ENCODE results near the gene FBXL16. TPM values are rescaled to one million over a fixed set of nuclear protein-coding genes. Genes with fewer than 3 reads are reported as not detected.

The FBXL16 gene
- total and polyA plus RNA-seq, 8 donors, result 0.60 to 17.7 (median 2.3) TPM

- intact Hi-C loops (cut with DNase I), result no loop called here
- Histone ChIP-seq H3K27ac (peak overlapping the region; percentile 74 to 87 (median 82)), H3K27me3 (no peaks in the 10 kb centered on the region), H3K4me1 (peaks cover 9 to 29% (median 24%) of the 10 kb centered on the region in 3 donors), H3K9me3 (no peaks in the 10 kb centered on the region), H3K4me3 (peak overlapping the region; percentile 51 to 93 (median 74)), H3K36me3 (peaks cover 0 to 14% (median 13%) of the 10 kb centered on the region in 3 donors)
- TF ChIP-seq, protein P1, sequence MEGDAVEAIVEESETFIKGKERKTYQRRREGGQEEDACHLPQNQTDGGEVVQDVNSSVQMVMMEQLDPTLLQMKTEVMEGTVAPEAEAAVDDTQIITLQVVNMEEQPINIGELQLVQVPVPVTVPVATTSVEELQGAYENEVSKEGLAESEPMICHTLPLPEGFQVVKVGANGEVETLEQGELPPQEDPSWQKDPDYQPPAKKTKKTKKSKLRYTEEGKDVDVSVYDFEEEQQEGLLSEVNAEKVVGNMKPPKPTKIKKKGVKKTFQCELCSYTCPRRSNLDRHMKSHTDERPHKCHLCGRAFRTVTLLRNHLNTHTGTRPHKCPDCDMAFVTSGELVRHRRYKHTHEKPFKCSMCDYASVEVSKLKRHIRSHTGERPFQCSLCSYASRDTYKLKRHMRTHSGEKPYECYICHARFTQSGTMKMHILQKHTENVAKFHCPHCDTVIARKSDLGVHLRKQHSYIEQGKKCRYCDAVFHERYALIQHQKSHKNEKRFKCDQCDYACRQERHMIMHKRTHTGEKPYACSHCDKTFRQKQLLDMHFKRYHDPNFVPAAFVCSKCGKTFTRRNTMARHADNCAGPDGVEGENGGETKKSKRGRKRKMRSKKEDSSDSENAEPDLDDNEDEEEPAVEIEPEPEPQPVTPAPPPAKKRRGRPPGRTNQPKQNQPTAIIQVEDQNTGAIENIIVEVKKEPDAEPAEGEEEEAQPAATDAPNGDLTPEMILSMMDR (IDR thresholded peaks at IDR 0.05), result no peak
- 40 to 43% methylated on average over 44 of the region's 44 CpGs for WGBS, 2 donors
- DNase-seq (peak in 3 of 6 donors; percentile 71 to 86 (median 85)), ATAC-seq (no peak), FAIRE-seq (no peak)
Observed at GRCh38 chr16:680967-681745, 24.4 kb downstream of the FBXL16 start.

DNA sequence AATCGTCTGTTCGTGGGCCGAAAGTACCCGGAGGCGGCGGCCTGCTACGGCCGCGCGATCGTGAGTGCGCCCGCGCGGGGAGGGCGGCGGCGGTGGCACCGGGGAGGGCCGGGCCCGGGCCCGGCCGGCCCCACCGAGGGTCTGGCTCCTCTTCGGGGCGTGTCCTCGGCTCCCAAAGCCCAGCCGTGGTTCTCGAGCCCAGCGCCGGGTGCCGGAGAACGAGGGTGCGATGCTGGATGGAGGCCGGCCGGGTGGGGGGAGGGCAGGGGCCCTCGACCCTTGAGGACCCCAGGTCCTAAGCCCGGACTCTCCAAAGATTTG lies 25.0 kb downstream of the FBXL16 start:
- H3K27me3 ChIP-seq, result no peaks in the 10 kb centered on the region
- H3K4me3 ChIP-seq, result peak overlapping the region; percentile 51 to 93 (median 74)
- WGBS, 2 donors, result 0 to 1% methylated on average over 26 to 38 of the region's 38 CpGs
- H3K9me3 ChIP-seq, result no peaks in the 10 kb centered on the region
- peaks cover 0 to 14% (median 13%) of the 10 kb centered on the region in 3 donors for H3K36me3 ChIP-seq
- intact Hi-C loops (cut with DNase I), result no loop called here
- peak overlapping the region; percentile 74 to 87 (median 82) for H3K27ac ChIP-seq
- FAIRE-seq, result no peak
- no peak for ATAC-seq
- no peak for DNase-seq
- H3K4me1 ChIP-seq, result peaks cover 9 to 29% (median 24%) of the 10 kb centered on the region in 3 donors
- TF ChIP-seq, protein P1 (IDR thresholded peaks at IDR 0.05), result no peak

- Histone ChIP-seq H3K9me3 (no peaks in the 10 kb centered on the region), H3K4me3 (peak within 1 kb of the TSS; percentile 51 to 93 (median 74)), H3K27ac (peak within 1 kb of the TSS; percentile 74 to 87 (median 82)), H3K4me1 (peaks cover 9 to 25% (median 24%) of the 10 kb centered on the region in 3 donors), H3K27me3 (no peaks in the 10 kb centered on the region), H3K36me3 (peaks cover 0 to 14% (median 13%) of the 10 kb centered on the region in 3 donors)
- peak; percentile 78 to 94 (median 88) for DNase-seq
- intact Hi-C loops (cut with DNase I), result no loop called here
- TF ChIP-seq, protein P1 (IDR thresholded peaks at IDR 0.05), result no peak
- FAIRE-seq, result no peak
- peak; percentile 63 to 82 (median 72) for ATAC-seq
- WGBS, 2 donors, result 0 to 1% methylated on average over 29 to 91 of the region's 91 CpGs
Observed at GRCh38 chr16:679814-680624, 25.6 kb downstream of the FBXL16 start, which contains the start of gene STUB1. TSS of gene STUB1 (plus strand) at chr16:680410. CDS start at chr16:680526, 116 bp downstream.

DNA sequence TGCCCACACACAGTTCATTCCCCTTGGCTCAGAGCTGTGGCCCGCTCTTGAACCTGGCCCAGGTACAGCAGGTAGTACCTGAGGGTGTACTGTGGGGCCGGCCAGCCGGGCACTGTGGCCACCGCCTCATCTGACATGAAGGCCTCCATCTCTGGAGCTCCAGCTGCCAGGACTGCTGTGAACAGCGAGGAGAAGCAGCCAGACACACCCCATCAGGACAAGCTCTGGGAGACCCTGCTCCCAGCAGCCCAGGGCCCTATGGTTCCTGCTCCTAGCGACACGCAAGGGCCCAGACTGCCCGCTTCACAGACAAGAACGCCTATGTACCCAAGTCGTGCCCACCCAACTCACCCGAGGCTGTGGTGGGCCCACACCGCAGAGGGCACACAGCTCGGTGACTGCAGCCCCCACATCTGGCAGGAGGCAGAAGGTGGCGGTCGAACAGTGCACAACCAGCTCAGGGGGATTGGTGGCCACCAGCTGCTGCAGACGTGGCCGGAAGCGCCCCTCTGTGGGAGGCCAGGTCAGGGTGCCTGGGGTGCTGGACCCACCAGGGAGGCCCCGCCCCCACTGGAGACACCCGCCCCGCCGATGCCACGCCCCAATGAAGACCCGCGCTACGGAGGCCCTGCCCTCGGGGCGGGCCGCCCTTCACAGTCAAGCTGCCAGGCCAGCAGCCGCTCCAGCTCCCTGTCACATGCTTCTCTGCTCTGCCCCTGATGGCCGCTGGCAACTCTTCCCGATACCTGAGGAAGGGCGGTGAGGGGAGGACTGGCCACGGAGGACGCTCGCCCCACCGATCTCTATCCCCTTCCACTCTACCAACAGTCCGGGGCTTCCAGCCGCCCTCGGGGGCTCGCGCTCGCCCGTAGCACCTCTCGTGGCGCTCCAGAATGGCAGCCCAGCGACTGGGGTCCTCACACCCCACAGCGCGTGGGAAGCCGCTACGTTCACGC lies 26.5 kb downstream of the FBXL16 start:
- Histone ChIP-seq H3K27me3 (no peaks in the 10 kb centered on the region), H3K27ac (peak overlapping the region; percentile 68 to 78 (median 74)), H3K4me1 (peaks cover 9 to 21% (median 21%) of the 10 kb centered on the region in 3 donors), H3K36me3 (peaks cover 0 to 14% (median 13%) of the 10 kb centered on the region in 3 donors), H3K4me3 (peak overlapping the region; percentile 4 to 75 (median 34)), H3K9me3 (no peaks in the 10 kb centered on the region)
- DNase-seq, result peak; percentile 81 to 89 (median 84)
- WGBS, 2 donors, result 28 to 30% methylated on average over 43 to 52 of the region's 52 CpGs
- peak; percentile 41 to 59 (median 48) for ATAC-seq
- TF ChIP-seq, protein P1 (IDR thresholded peaks at IDR 0.05), result no peak
- FAIRE-seq, result no peak
- intact Hi-C loops (cut with DNase I), result no loop called here
